GM12878 (cell line): ENCODE measurements around the gene ADD2. TPM values are rescaled to one million over a fixed set of nuclear protein-coding genes. Genes with fewer than 3 reads are reported as not detected.

Source experiments
- ATAC-seq: fragments of 200-7000 bp; cut with Tn5 transposase; 3 replicates; pipeline ENCODE4 v1.9.1; 2020; ENCODE audit warnings: mild to moderate bottlenecking, moderate library complexity
- BruUV-seq: library from RNA; stranded (reverse); fragments of 400-500 nt; replicated peaks from 2 replicates; lab custom pipeline; 2021; lab: Mats Ljungman, UMichigan
- CTCF ChIA-PET: fragments of 300-600 bp; sonication (Branson Sonifier 250); formaldehyde crosslinking; extraction: SDS; loops from one replicate; lab custom pipeline; 2021; ENCODE audit warnings: inconsistent platforms; lab: Yijun Ruan, JAX
- POLR2A ChIA-PET: fragments of 350-600 bp; formaldehyde crosslinking; extraction: SDS; loops from one replicate; lab custom pipeline; 2021; ENCODE audit warnings: inconsistent platforms; lab: Charles Lee
- RAD21 ChIA-PET: fragments of 300-600 bp; sonication (Branson Sonifier 250); formaldehyde crosslinking; loops from one replicate; lab custom pipeline; 2023; ENCODE audit warnings: antibody characterized with exemption; ENCODE audit not compliant: unreplicated experiment; lab: Charles Lee
- SMC1A ChIA-PET: fragments of 300-600 bp; sonication (Branson Sonifier 250); formaldehyde crosslinking; loops from one replicate; lab custom pipeline; 2023; ENCODE audit not compliant: unreplicated experiment, uncharacterized antibody; lab: Charles Lee
- DNase-seq: peaks from one replicate; pipeline ENCODE4 v3.0.0-alpha.2; 2011; ENCODE audit warnings: low read depth, low spot score
- FAIRE-seq: peaks from 3 replicates; lab custom pipeline; 2011; peaks lifted over from hg19 to GRCh38; lab: Jason Lieb, UNC
- H2AFZ ChIP-seq: 2 replicates; pipeline ENCODE4 v1.6.0; 2011; ENCODE audit warnings: low read depth, low read length, control low read depth; ENCODE audit not compliant: control insufficient read depth
- H3K27ac ChIP-seq: 2 replicates; pipeline ENCODE4 v1.5.1; 2011; ENCODE audit warnings: control low read depth; ENCODE audit not compliant: control insufficient read depth, insufficient read depth
- H3K27me3 ChIP-seq, 2 experiments: replicated peaks in 1 of 2; 2 replicates each; pipeline versions ENCODE4 v1.6.0 to v1.6.1; 2011; ENCODE audit warnings: low read length in 1 of 2; ENCODE audit not compliant: control insufficient read depth in 2 of 2, insufficient read depth in 2 of 2
- H3K36me3 ChIP-seq, 2 experiments: 2 replicates each; pipeline ENCODE4 v1.5.1; 2011; ENCODE audit warnings: low read length in 1 of 2; ENCODE audit not compliant: control insufficient read depth in 2 of 2, insufficient read depth in 2 of 2
- H3K4me1 ChIP-seq: 2 replicates; pipeline ENCODE4 v1.6.1; 2011; ENCODE audit warnings: mild to moderate bottlenecking, low read length, moderate library complexity, mixed read lengths; ENCODE audit not compliant: control insufficient read depth, insufficient read depth
- H3K4me2 ChIP-seq: 2 replicates; pipeline ENCODE4 v1.6.0; 2011; ENCODE audit warnings: control low read depth; ENCODE audit not compliant: control insufficient read depth, insufficient read depth
- H3K4me3 ChIP-seq: fragments of 200-600 bp; sonication (generic); 2 replicates; pipeline ENCODE4 v1.5.1; 2016
- H3K79me2 ChIP-seq: 2 replicates; pipeline ENCODE4 v1.6.0; 2011; ENCODE audit warnings: low read length; ENCODE audit not compliant: control insufficient read depth, insufficient read depth
- H3K9ac ChIP-seq: 2 replicates; pipeline ENCODE4 v1.8.0; 2011; ENCODE audit warnings: low read length, control low read depth, mixed read lengths; ENCODE audit not compliant: control insufficient read depth, insufficient read depth
- H3K9me3 ChIP-seq: replicated peaks from 3 replicates; pipeline ENCODE4 v1.5.1; 2011; ENCODE audit warnings: mild to moderate bottlenecking, low read length; ENCODE audit not compliant: control insufficient read depth, insufficient read depth
- H4K20me1 ChIP-seq: 2 replicates; pipeline ENCODE4 v1.6.0; 2011; ENCODE audit not compliant: control insufficient read depth, insufficient read depth
- ATF7 ChIP-seq: fragments of 450-650 bp; IDR thresholded peaks from 2 replicates; pipeline ENCODE4 v1.6.1; 2016; ENCODE audit warnings: low read depth, mild to moderate bottlenecking
- BHLHE40 ChIP-seq, 2 experiments: fragments of 450-650 bp in 1 of 2; IDR thresholded peaks; 2 replicates each; pipeline ENCODE4 v1.6.1; 2011 to 2017; ENCODE audit warnings: low read depth in 2 of 2, borderline replicate concordance in 1 of 2, improper control_type of control experiment in 1 of 2, low read length in 1 of 2, mild to moderate bottlenecking in 1 of 2
- EZH2 ChIP-seq: IDR thresholded peaks from 2 replicates; pipeline ENCODE4 v1.6.1; 2012; ENCODE audit warnings: low read depth, mild to moderate bottlenecking, control low read depth, inconsistent platforms, low read length, borderline replicate concordance; ENCODE audit not compliant: control insufficient read depth
- FOXM1 ChIP-seq: IDR thresholded peaks from 2 replicates; pipeline ENCODE4 v1.6.1; 2012; ENCODE audit warnings: low read depth, mild to moderate bottlenecking, inconsistent platforms, low read length, moderate library complexity
- MXI1 ChIP-seq: fragments of 150-350 bp; IDR thresholded peaks from 2 replicates; pipeline ENCODE4 v1.6.1; 2011; ENCODE audit warnings: low read depth, mild to moderate bottlenecking, inconsistent platforms, low read length, improper control_type of control experiment
- NFIC ChIP-seq: IDR thresholded peaks from 2 replicates; pipeline ENCODE4 v1.6.1; 2012; ENCODE audit warnings: low read depth, mild to moderate bottlenecking, inconsistent platforms, low read length, moderate library complexity
- POLR2AphosphoS2 ChIP-seq: IDR thresholded peaks from 2 replicates; pipeline ENCODE4 v1.6.1; 2011; ENCODE audit warnings: low read depth, mild to moderate bottlenecking, low read length, improper control_type of control experiment, moderate library complexity
- RBBP5 ChIP-seq: fragments of 200-600 bp; sonication (generic); conservative IDR thresholded peaks from 2 replicates; pipeline ENCODE4 v1.6.1; 2016
- SPI1 ChIP-seq: IDR thresholded peaks from 2 replicates; pipeline ENCODE4 v1.6.1; 2011; ENCODE audit warnings: low read depth, mild to moderate bottlenecking, low read length, moderate library complexity, borderline replicate concordance; ENCODE audit not compliant: insufficient read depth
- SUPT20H ChIP-seq: IDR thresholded peaks from 2 replicates; pipeline ENCODE4 v1.6.1; 2011; ENCODE audit warnings: low read depth, mild to moderate bottlenecking, low read length, moderate library complexity, borderline replicate concordance; ENCODE audit not compliant: control insufficient read depth
- USF1 ChIP-seq: IDR thresholded peaks from 2 replicates; pipeline ENCODE4 v1.6.1; 2011; ENCODE audit warnings: borderline replicate concordance, low read depth, mild to moderate bottlenecking, moderate library complexity, mixed read lengths, low read length; ENCODE audit not compliant: insufficient read depth; ENCODE audit errors: extremely low read length
- WGBS: methylation state at CpG from one replicate; pipeline ENCODE4 v1.1.6; 2016; ENCODE audit warnings: low lambda C conversion rate; ENCODE audit not compliant: insufficient replicate concordance, insufficient coverage; ENCODE audit errors: missing lambda C conversion rate; 5-methylcytosine and 5-hydroxymethylcytosine counted together
- in situ Hi-C: fragments of 300-500 bp; cut with MboI; formaldehyde crosslinking; loops from 9 replicates; pipeline ENCODE4 v1.14.3; 2018; ENCODE audit warnings: mixed read lengths
- intact Hi-C: fragments of 100-400 bp; cut with micrococcal nuclease; formaldehyde crosslinking; loops from one replicate; pipeline ENCODE4 v1.14.2; 2022; ENCODE audit not compliant: unreplicated experiment
- polyA plus RNA-seq, 11 experiments: library from polyadenylated mRNA; depleted of rRNA in 4 of 11; unstranded in 6 of 11; stranded (reverse) in 5 of 11; fragments of >200 nt; fragmentation: Nextera tagmentation in 4 of 11; fragmentation: Illumina TruSeq in 1 of 11; extraction: Ambion mirVana in 4 of 11; extraction: Trizol in 1 of 11; gene quantifications; 1 replicate in 1 of 11; 2 replicates in 10 of 11; pipeline versions ENCODE4 v1.2.1 to v1.2.3, GENCODE V29; 2011 to 2016; ENCODE audit warnings: inconsistent platforms in 2 of 11, missing spikeins in 2 of 11, low read depth in 1 of 11
- total RNA-seq, 4 experiments: library from RNA; depleted of rRNA in 3 of 4; stranded (reverse); fragments of >200 nt in 3 of 4; fragmentation: Illumina TruSeq in 1 of 4; extraction: Trizol in 1 of 4; gene quantifications; 2 replicates each; pipeline versions ENCODE4 v1.2.1 to v1.2.3, GENCODE V29; 2013 to 2021
- TF ChIP-seq, protein P1 (sequence below): IDR thresholded peaks from 2 replicates; pipeline ENCODE4 v1.6.1; 2012; ENCODE audit warnings: low read length, inconsistent platforms
- TF ChIP-seq, protein P2 (sequence below): IDR thresholded peaks from 2 replicates; pipeline ENCODE4 v1.6.1; 2011; ENCODE audit warnings: low read depth, mild to moderate bottlenecking, low read length, moderate library complexity, borderline replicate concordance; ENCODE audit errors: extremely low read depth
- TF ChIP-seq, protein P3 (sequence below): IDR thresholded peaks from 2 replicates; pipeline ENCODE4 v1.6.1; 2011; ENCODE audit warnings: borderline replicate concordance, low read depth, mild to moderate bottlenecking, moderate library complexity, low read length; ENCODE audit not compliant: insufficient read depth, poor library complexity, severe bottlenecking

The ADD2 gene
- total and polyA plus RNA-seq, 10 of the 15 experiments (the other 5 are each of a cell fraction or from before 2014, with no cell fraction given) = 0.05 to 0.13 (median 0.08) TPM; not detected in 7

DNA sequence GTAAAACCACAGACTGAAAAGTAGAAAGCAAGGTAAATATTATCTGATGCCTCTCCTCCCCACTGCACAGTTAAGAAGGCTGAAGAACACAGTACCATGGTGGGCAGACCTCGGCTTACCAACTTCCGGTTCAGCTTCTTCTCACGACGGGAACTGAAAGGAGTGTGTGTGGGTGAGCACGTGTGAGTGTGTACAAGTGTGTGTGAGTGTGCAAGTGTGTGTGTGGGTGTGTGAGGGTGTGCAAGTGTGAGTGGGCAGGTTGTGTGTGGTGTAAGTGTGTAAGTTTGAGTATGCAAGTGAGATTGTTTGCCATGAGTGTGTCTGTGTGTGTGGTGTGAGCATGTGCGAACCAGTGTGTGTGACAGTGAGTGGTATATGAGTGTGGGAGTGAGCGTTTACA is 103.5 kb downstream of the ADD2 start:
- no peak overlapping the region for H3K4me2 ChIP-seq
- CTCF ChIA-PET = no interaction called here
- DNase-seq = no peak

GRCh38 chr2:70663411-70663810 is 104.6 kb downstream of the ADD2 start:
- ChIA-PET POLR2A (no interaction called here), SMC1A (no interaction called here), RAD21 (no interaction called here), CTCF (interaction anchor here (0.6 to 1.4 kb wide), 2 partner anchors 17 to 222 kb away, joined by 3 read pairs; no protein-coding TSS in a partner anchor)
- no peak for ATAC-seq
- no TSS peak for BruUV-seq
- H3K4me2 ChIP-seq = no peak overlapping the region
- intact Hi-C loops (no loop called here), in situ Hi-C loops (no loop called here)
- no peaks in the 10 kb centered on the region for H3K79me2 ChIP-seq
- H3K9ac ChIP-seq = no peak overlapping the region
- 49% methylated on average over 10 of the region's 10 CpGs for WGBS
- no peaks in the 10 kb centered on the region for H3K36me3 ChIP-seq
- FAIRE-seq = no peak
- no peak for DNase-seq
- no peak overlapping the region for H3K27ac ChIP-seq
- TF ChIP-seq SUPT20H = no peak
- TF ChIP-seq RBBP5 = no peak
- no peak for TF ChIP-seq ATF7
- TF ChIP-seq, protein P1, sequence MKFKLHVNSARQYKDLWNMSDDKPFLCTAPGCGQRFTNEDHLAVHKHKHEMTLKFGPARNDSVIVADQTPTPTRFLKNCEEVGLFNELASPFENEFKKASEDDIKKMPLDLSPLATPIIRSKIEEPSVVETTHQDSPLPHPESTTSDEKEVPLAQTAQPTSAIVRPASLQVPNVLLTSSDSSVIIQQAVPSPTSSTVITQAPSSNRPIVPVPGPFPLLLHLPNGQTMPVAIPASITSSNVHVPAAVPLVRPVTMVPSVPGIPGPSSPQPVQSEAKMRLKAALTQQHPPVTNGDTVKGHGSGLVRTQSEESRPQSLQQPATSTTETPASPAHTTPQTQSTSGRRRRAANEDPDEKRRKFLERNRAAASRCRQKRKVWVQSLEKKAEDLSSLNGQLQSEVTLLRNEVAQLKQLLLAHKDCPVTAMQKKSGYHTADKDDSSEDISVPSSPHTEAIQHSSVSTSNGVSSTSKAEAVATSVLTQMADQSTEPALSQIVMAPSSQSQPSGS = no peak
- no peak for TF ChIP-seq FOXM1
- TF ChIP-seq USF1 = no peak
- TF ChIP-seq, protein P2, sequence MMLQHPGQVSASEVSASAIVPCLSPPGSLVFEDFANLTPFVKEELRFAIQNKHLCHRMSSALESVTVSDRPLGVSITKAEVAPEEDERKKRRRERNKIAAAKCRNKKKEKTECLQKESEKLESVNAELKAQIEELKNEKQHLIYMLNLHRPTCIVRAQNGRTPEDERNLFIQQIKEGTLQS = no peak
- no peaks in the 10 kb centered on the region for H3K9me3 ChIP-seq
- H2AFZ ChIP-seq = no peak overlapping the region
- H3K4me3 ChIP-seq = no peak overlapping the region
- H3K27me3 ChIP-seq = no peaks in the 10 kb centered on the region; a peak in 2 of 4 replicates
- no peaks in the 10 kb centered on the region for H3K4me1 ChIP-seq
- H4K20me1 ChIP-seq = no peaks in the 10 kb centered on the region

More for the DNA sequence above, 103.5 kb downstream of the ADD2 start:
- H3K79me2 ChIP-seq = no peaks in the 10 kb centered on the region
- 19% methylated on average over 7 of the region's 7 CpGs for WGBS
- TF ChIP-seq, protein P3, sequence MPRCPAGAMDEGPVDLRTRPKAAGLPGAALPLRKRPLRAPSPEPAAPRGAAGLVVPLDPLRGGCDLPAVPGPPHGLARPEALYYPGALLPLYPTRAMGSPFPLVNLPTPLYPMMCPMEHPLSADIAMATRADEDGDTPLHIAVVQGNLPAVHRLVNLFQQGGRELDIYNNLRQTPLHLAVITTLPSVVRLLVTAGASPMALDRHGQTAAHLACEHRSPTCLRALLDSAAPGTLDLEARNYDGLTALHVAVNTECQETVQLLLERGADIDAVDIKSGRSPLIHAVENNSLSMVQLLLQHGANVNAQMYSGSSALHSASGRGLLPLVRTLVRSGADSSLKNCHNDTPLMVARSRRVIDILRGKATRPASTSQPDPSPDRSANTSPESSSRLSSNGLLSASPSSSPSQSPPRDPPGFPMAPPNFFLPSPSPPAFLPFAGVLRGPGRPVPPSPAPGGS = peak; percentile 97
- TF ChIP-seq NFIC (peak; percentile 38; the same call in 1 of the 2 replicates), RBBP5 (no peak), MXI1 (no peak), SPI1 (peak; percentile 37; the same call in 1 of the 2 replicates), BHLHE40 (IDR thresholded peaks at IDR 0.05; ENCODE audit: borderline replicate concordance in 1 of 2, low read depth in 2 of 2, low read length in 1 of 2) (peak; percentile 52 to 71; a peak in 2 of 4 replicates), POLR2AphosphoS2 (no peak), EZH2 (no peak)
- no peaks in the 10 kb centered on the region for H3K9me3 ChIP-seq
- no TSS peak for BruUV-seq
- intact Hi-C loops = no loop called here
- ChIA-PET RAD21 (no interaction called here), POLR2A (no interaction called here), SMC1A (no interaction called here)
- H3K27me3 ChIP-seq = no peaks in the 10 kb centered on the region; a peak in 2 of 4 replicates
- no peaks in the 10 kb centered on the region for H4K20me1 ChIP-seq
- ATAC-seq = no peak
- in situ Hi-C loops = no loop called here
- no peak overlapping the region for H3K4me3 ChIP-seq
- FAIRE-seq = no peak
- H3K27ac ChIP-seq = no peak overlapping the region
- H2AFZ ChIP-seq = no peak overlapping the region
- H3K9ac ChIP-seq = no peak overlapping the region
- no peaks in the 10 kb centered on the region for H3K36me3 ChIP-seq
- no peaks in the 10 kb centered on the region for H3K4me1 ChIP-seq
